Kidney epithelial cell (primary cell): ENCODE results near the gene IPPK. TPM values are rescaled to one million over a fixed set of nuclear protein-coding genes. Genes with fewer than 3 reads are reported as not detected.
A peak's percentile ranks its signal among the peaks of the same experiment; 100 is the strongest.

Experiments
- DNase-seq: peaks from one replicate; pipeline ENCODE4 v3.0.0-alpha.2; 2010; ENCODE audit warnings: low read depth
- H3K27me3 ChIP-seq: 2 replicates; pipeline ENCODE4 v1.6.0; 2011; ENCODE audit warnings: low read length; ENCODE audit not compliant: control insufficient read depth, insufficient read depth
- H3K36me3 ChIP-seq: 2 replicates; pipeline ENCODE4 v1.5.1; 2011; ENCODE audit warnings: low read length; ENCODE audit not compliant: control insufficient read depth, insufficient read depth
- H3K4me3 ChIP-seq: 2 replicates; pipeline ENCODE4 v1.5.1; 2011; ENCODE audit warnings: low read depth, mild to moderate bottlenecking, control low read depth, low read length
- CTCF ChIP-seq: IDR thresholded peaks from 2 replicates; pipeline ENCODE4 v1.5.1; 2011; ENCODE audit warnings: mild to moderate bottlenecking, moderate library complexity, low read length, control low read depth, inconsistent platforms; ENCODE audit not compliant: insufficient read depth, poor library complexity, severe bottlenecking
- total RNA-seq: library from RNA; depleted of rRNA; stranded (reverse); fragments of >200 nt; gene quantifications from 2 replicates; pipeline ENCODE4 v1.2.3, GENCODE V29; 2015

Gene IPPK
- total RNA-seq: 8.5 and 14.4 TPM in 2 replicates

GRCh38 chr9:92669890-92670708, at the start of gene IPPK:
Gene IPPK (minus strand): TSS chr9:92670131. CDS start chr9:92669988, 143 bp downstream.
- TF ChIP-seq CTCF: no peak
- Histone ChIP-seq H3K36me3 (peaks cover 2% of the 10 kb centered on the region), H3K27me3 (no peaks in the 10 kb centered on the region), H3K4me3 (peak within 1 kb of the TSS; percentile 97)
- peak; percentile 95 for DNase-seq

- no peaks in the 10 kb centered on the region for H3K27me3 ChIP-seq
- H3K36me3 ChIP-seq: peaks cover 2% of the 10 kb centered on the region
- TF ChIP-seq CTCF: no peak
- no peak overlapping the region for H3K4me3 ChIP-seq
- no peak for DNase-seq
These were observed 49.2 kb upstream of the IPPK start for GRCh38 chr9:92719028-92719647.

GRCh38 chr9:92718086-92719001, 48.4 kb upstream of the IPPK start:
- H3K4me3 ChIP-seq: no peak overlapping the region
- peaks cover 2% of the 10 kb centered on the region for H3K36me3 ChIP-seq
- no peak for TF ChIP-seq CTCF
- DNase-seq: no peak
- no peaks in the 10 kb centered on the region for H3K27me3 ChIP-seq

GRCh38 chr9:92717201-92718085, 47.5 kb upstream of the IPPK start:
- Histone ChIP-seq H3K4me3 (no peak overlapping the region), H3K27me3 (no peaks in the 10 kb centered on the region), H3K36me3 (peaks cover 2% of the 10 kb centered on the region)
- DNase-seq: no peak
- TF ChIP-seq CTCF: no peak

- TF ChIP-seq CTCF: peak; percentile 83
- Histone ChIP-seq H3K36me3 (peaks cover 2% of the 10 kb centered on the region), H3K4me3 (no peak overlapping the region), H3K27me3 (no peaks in the 10 kb centered on the region)
- DNase-seq: no peak
These were observed 46.6 kb upstream of the IPPK start for GRCh38 chr9:92716557-92716956.
